GM18951 (cell line): ENCODE data around the gene MANBA.

Experiments
- POLR2A ChIP-seq: IDR thresholded peaks from 4 replicates; pipeline ENCODE4 v1.6.1; 2011; ENCODE audit warnings: mild to moderate bottlenecking; ENCODE audit not compliant: insufficient read length, insufficient read depth; ENCODE audit errors: extremely low read depth
- in situ Hi-C: fragments of 300-500 bp; cut with MboI; formaldehyde crosslinking; loops from one replicate; pipeline ENCODE4 v1.12.0; 2022; ENCODE audit warnings: low sequenced_read_pairs, mixed read lengths, inconsistent platforms; ENCODE audit not compliant: unreplicated experiment

Gene MANBA

DNA sequence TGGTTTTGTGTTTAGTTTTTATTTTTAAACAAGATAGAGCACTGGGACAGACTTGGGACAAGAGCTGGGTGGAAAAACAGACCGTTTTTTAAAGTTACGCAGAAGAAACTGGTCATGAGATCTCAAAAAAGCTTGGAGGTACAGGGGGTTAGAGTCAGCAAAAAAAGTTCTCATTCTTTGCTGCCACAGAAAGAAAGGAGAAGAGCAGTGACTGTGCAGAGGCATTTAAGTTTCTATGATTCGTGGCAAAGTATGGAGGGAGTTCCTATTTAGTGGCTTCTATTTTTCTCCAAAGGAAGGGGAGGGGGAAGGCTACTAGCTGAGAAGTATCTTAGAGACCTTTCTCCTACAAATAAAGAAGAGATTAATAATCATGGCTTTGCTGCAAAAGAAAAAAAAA lies 68.3 kb downstream of the MANBA start:
- in situ Hi-C loops = no loop called here
- no peak for TF ChIP-seq POLR2A

GRCh38 chr4:102687982-102688433 lies 72.8 kb downstream of the MANBA start:
- in situ Hi-C loops = no loop called here
- no peak for TF ChIP-seq POLR2A

DNA sequence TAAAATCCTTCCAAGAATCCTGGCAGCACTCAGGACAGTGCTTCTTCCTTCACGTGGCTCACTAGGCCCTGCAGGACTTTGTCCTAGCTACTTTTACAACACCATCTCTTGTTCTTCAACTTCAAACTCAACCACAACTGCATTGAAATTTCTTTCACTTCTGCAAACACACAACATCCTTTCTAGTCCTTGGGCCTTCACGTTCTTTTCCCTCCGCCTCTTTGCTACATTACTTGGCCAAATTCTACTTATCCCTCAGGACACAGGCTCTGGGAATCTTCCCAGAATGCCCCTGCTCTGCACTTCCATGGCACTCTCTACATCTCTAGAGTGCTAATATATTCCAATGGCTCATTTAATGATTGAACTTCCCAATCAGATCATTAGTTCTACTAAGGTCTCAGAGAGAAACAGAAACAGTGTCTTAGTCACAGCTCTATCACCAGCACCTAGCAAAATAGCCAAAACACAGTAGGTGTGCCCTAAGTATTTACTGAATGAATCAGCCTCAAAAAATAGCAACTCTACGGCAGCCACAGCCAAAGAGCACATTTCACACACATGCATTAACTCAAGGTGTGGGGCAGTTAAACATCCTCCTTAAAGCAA lies 73.3 kb downstream of the MANBA start:
- in situ Hi-C loops = no loop called here
- TF ChIP-seq POLR2A = no peak

DNA sequence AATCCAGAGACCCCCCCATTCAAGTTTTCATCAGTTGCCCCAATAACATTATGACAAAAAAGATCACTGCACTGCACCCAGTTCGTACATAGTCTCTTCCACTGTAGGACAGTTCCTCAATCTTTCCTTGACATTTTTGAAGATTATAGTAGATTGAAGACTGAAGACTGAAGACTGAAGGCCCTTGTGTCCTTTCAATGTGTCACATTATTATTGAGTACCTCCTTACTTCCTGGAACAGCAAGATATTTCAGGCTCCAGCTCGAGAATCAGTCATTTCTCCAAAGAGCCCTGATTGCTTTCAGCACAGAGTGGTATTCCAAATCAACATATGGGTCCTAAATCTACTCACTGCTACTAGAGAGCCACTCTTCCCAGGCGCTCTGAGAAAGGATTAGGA lies 75.0 kb downstream of the MANBA start:
- in situ Hi-C loops = no loop called here
- TF ChIP-seq POLR2A = no peak

- no peak for TF ChIP-seq POLR2A
- in situ Hi-C loops = no loop called here
Measured at GRCh38 chr4:102684610-102685052, 76.1 kb downstream of the MANBA start.

- in situ Hi-C loops = no loop called here
- no peak for TF ChIP-seq POLR2A
Measured at GRCh38 chr4:102683881-102684609, 76.7 kb downstream of the MANBA start.

DNA sequence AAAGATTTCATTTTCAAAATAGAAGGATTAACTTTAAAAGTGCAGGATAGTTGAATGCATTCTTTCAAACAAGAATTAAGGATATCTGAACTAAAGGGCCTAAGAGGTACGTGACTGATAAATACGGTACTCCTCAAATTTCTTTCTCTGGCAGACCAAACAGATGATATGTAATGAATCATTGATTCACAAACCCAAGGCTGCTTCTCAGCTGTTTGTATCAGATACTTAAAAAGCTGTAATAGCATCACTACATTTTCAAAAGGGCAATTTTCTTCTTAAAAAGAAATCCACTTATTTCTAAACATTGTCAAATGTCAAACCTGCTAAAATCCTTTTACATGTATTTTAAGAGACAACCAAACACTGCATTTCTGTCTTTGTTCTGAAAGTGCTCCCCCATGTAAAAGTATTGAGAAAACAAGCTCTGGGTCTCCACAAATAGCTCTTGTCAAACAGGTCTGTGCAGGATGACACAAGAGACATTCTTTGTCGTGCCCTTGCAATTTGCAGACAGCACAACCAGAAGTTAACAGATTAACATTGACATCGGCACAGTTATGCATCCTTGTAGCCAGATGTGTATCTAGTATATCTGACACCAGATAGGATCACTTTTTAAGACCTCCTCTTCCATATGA lies 82.0 kb downstream of the MANBA start:
- in situ Hi-C loops = no loop called here
- TF ChIP-seq POLR2A = no peak

- no peak for TF ChIP-seq POLR2A
- in situ Hi-C loops = no loop called here
Measured at GRCh38 chr4:102678107-102678506, 82.7 kb downstream of the MANBA start.

DNA sequence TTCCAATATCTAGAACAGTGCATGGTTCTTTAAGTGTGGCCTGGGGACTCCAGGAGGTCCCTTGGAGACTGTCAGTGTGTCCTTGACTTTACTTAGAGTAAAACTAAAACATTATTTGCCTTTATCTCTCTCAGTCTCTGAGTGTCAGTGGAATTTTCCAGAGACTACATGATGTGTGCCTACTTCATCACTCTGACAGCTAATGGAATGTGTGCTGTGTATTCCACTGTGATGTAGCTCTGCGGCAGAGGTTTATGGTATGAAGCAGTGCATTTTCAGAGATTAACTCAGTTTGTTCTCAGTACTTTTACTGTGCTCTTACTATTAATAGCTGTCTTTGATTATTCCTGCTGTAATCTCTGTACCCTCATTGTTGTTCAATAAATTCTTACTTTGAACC lies 85.6 kb downstream of the MANBA start:
- no peak for TF ChIP-seq POLR2A
- in situ Hi-C loops = no loop called here

GRCh38 chr4:102667001-102667400 lies 93.8 kb downstream of the MANBA start:
- TF ChIP-seq POLR2A = no peak
- in situ Hi-C loops = no loop called here

- in situ Hi-C loops = no loop called here
- no peak for TF ChIP-seq POLR2A
Measured at GRCh38 chr4:102665527-102665926, 95.2 kb downstream of the MANBA start.

DNA sequence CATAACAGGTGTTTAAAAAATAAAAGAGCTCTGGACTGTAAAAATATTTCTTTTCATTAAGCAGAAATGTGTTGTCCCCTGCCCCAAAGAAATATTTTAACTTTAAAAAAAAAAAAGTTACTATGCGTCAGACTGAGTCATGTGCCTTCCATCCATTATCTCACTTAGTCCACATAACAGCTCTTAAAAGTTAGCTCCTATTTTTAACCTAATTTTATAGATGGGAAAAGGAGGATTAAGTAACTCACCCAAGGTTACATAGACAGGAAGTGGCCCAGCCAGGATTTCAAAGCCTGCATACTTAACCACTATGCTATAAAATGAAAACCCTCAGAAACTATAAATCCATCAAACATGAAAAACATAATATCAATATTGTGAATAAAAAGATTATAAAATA lies 97.7 kb downstream of the MANBA start:
- TF ChIP-seq POLR2A = no peak
- in situ Hi-C loops = no loop called here

DNA sequence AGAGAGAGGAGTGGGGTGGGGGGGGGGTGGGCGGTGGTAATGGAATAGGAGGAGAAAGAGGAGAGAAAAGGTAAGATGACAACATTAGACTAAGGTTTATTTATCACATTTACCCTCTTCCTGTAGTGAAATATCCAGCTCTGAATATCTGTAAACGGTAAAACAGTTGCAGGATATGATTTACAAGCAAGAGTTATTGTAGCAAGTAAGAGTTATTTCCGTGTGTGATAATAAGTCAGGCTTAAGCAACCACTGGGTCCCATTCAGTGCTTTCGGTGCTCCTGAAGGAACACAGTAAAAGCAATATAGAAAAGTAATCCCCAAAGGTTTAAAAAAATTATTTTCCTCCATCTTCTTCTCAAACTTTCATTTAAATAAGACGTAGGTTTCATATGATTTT lies 103.6 kb downstream of the MANBA start:
- in situ Hi-C loops = no loop called here
- TF ChIP-seq POLR2A = no peak

DNA sequence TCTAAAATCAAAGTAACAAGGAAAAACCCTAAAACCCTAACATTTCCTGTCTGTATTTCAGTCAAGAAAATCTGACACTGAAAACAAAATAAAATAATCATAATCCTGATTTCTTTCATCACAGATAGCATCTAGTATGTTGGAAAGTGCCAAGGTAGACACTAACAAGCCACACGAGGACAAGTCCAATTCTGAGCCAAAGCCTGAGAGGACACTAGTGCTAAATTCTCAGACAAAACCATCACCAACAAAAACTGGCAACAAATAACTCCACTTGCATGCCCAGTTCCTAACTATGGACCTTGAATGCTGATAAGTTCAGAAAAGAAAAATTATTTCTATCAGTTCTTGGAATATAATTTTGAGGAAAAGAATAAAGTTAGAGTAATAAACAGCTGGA lies 113.7 kb downstream of the MANBA start:
- in situ Hi-C loops = no loop called here
- TF ChIP-seq POLR2A = no peak
